ENCODE measurements around the gene ATP10D.

The ATP10D gene

GRCh38 chr4:47590325-47590724 lies 105.2 kb downstream of the ATP10D start:
- no peak for ATAC-seq (ENCODE audit: low read depth)
- Histone ChIP-seq H3K36me3 (ENCODE audit: low read depth) (peaks cover 28% of the 10 kb centered on the region), H3K4me3 (ENCODE audit: severe bottlenecking) (no peak overlapping the region), H3K27me3 (ENCODE audit: insufficient read depth, poor library complexity, severe bottlenecking) (no peaks in the 10 kb centered on the region), H3K27ac (ENCODE audit: poor library complexity, severe bottlenecking) (no peak overlapping the region), H3K4me1 (ENCODE audit: insufficient read depth, poor library complexity, severe bottlenecking) (no peaks in the 10 kb centered on the region), H3K9me3 (ENCODE audit: severe bottlenecking) (peaks cover 6% of the 10 kb centered on the region)
- TF ChIP-seq, protein P1, sequence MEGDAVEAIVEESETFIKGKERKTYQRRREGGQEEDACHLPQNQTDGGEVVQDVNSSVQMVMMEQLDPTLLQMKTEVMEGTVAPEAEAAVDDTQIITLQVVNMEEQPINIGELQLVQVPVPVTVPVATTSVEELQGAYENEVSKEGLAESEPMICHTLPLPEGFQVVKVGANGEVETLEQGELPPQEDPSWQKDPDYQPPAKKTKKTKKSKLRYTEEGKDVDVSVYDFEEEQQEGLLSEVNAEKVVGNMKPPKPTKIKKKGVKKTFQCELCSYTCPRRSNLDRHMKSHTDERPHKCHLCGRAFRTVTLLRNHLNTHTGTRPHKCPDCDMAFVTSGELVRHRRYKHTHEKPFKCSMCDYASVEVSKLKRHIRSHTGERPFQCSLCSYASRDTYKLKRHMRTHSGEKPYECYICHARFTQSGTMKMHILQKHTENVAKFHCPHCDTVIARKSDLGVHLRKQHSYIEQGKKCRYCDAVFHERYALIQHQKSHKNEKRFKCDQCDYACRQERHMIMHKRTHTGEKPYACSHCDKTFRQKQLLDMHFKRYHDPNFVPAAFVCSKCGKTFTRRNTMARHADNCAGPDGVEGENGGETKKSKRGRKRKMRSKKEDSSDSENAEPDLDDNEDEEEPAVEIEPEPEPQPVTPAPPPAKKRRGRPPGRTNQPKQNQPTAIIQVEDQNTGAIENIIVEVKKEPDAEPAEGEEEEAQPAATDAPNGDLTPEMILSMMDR (IDR thresholded peaks at IDR 0.05; ENCODE audit: poor library complexity, severe bottlenecking): no peak
- DNase-seq (ENCODE audit: low spot score): no peak

DNA sequence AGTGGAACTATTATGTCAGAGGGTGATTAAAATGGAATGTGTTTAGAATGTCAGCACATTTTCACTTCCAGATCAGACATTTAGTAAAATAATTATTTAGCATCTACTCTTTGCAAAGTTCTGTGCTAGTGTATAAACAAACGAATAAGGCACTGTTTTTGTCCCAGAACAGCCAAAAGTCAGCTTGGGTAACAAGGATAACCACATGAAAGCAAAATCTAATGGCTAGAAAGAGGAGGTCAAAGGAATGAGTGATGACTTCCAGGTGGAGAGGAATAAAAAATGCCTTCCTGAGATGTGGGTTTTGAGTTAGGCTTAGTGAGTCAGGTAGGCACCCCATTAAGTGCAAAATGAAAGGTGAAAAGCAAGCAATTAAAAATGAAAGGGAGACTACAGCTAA lies 112.6 kb downstream of the ATP10D start:
- H3K27ac ChIP-seq (ENCODE audit: poor library complexity, severe bottlenecking): no peak overlapping the region
- ATAC-seq (ENCODE audit: low read depth) (no peak), DNase-seq (ENCODE audit: low spot score) (no peak)
- H3K4me1 ChIP-seq (ENCODE audit: insufficient read depth, poor library complexity, severe bottlenecking): no peaks in the 10 kb centered on the region
- H3K9me3 ChIP-seq (ENCODE audit: severe bottlenecking): no peaks in the 10 kb centered on the region
- H3K36me3 ChIP-seq (ENCODE audit: low read depth): no peaks in the 10 kb centered on the region; the same call in 1 of the 2 replicates
- TF ChIP-seq, protein P1 (IDR thresholded peaks at IDR 0.05; ENCODE audit: poor library complexity, severe bottlenecking): no peak
- H3K4me3 ChIP-seq (ENCODE audit: severe bottlenecking): no peak overlapping the region
- no peaks in the 10 kb centered on the region for H3K27me3 ChIP-seq (ENCODE audit: insufficient read depth, poor library complexity, severe bottlenecking)

DNA sequence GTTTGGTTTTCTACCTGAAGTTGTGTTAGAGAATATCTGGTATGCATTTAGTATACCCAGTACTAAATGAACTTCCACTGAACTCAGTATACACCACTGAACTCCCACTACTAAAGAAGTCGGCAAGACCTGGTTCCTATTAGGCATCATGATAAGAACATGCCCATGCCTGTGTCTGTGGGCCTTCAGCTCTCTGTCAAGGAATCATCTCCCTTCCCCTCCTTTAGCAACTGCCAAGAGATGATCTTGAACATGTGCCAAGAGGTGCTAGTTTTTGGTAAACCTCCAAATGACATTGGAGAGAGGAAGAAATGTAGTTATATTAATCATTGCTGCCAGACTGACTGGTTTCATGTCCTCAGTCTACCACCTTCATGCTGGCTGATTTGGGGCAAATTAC lies 113.2 kb downstream of the ATP10D start:
- H3K36me3 ChIP-seq (ENCODE audit: low read depth): no peaks in the 10 kb centered on the region
- no peaks in the 10 kb centered on the region for H3K4me1 ChIP-seq (ENCODE audit: insufficient read depth, poor library complexity, severe bottlenecking)
- TF ChIP-seq, protein P1 (IDR thresholded peaks at IDR 0.05; ENCODE audit: poor library complexity, severe bottlenecking): no peak
- peak; percentile 42; the same call in 1 of the 3 replicates for ATAC-seq (ENCODE audit: low read depth)
- no peak overlapping the region for H3K4me3 ChIP-seq (ENCODE audit: severe bottlenecking)
- H3K27me3 ChIP-seq (ENCODE audit: insufficient read depth, poor library complexity, severe bottlenecking): no peaks in the 10 kb centered on the region
- H3K27ac ChIP-seq (ENCODE audit: poor library complexity, severe bottlenecking): no peak overlapping the region
- no peaks in the 10 kb centered on the region for H3K9me3 ChIP-seq (ENCODE audit: severe bottlenecking)
- DNase-seq (ENCODE audit: low spot score): no peak

GRCh38 chr4:47598896-47599295 lies 113.8 kb downstream of the ATP10D start:
- no peaks in the 10 kb centered on the region for H3K36me3 ChIP-seq (ENCODE audit: low read depth)
- H3K4me1 ChIP-seq (ENCODE audit: insufficient read depth, poor library complexity, severe bottlenecking): no peaks in the 10 kb centered on the region
- ATAC-seq (ENCODE audit: low read depth): no peak
- H3K27ac ChIP-seq (ENCODE audit: poor library complexity, severe bottlenecking): no peak overlapping the region
- no peak overlapping the region for H3K4me3 ChIP-seq (ENCODE audit: severe bottlenecking)
- no peak for DNase-seq (ENCODE audit: low spot score)
- TF ChIP-seq, protein P1 (IDR thresholded peaks at IDR 0.05; ENCODE audit: poor library complexity, severe bottlenecking): no peak
- no peaks in the 10 kb centered on the region for H3K27me3 ChIP-seq (ENCODE audit: insufficient read depth, poor library complexity, severe bottlenecking)
- H3K9me3 ChIP-seq (ENCODE audit: severe bottlenecking): no peaks in the 10 kb centered on the region

- H3K4me3 ChIP-seq (ENCODE audit: severe bottlenecking): no peak overlapping the region
- H3K9me3 ChIP-seq (ENCODE audit: severe bottlenecking): no peaks in the 10 kb centered on the region
- TF ChIP-seq, protein P1 (IDR thresholded peaks at IDR 0.05; ENCODE audit: poor library complexity, severe bottlenecking): no peak
- H3K4me1 ChIP-seq (ENCODE audit: insufficient read depth, poor library complexity, severe bottlenecking): no peaks in the 10 kb centered on the region
- H3K27ac ChIP-seq (ENCODE audit: poor library complexity, severe bottlenecking): no peak overlapping the region
- no peak for DNase-seq (ENCODE audit: low spot score)
- no peaks in the 10 kb centered on the region for H3K36me3 ChIP-seq (ENCODE audit: low read depth)
- H3K27me3 ChIP-seq (ENCODE audit: insufficient read depth, poor library complexity, severe bottlenecking): no peaks in the 10 kb centered on the region
- no peak for ATAC-seq (ENCODE audit: low read depth)
Measured at GRCh38 chr4:47606482-47606881, 121.4 kb downstream of the ATP10D start.

Data from RWPE2 (cell line).